Umbilical cord (tissue), 1 donor: ENCODE results near the gene KRABD2.
"Not testable (repeated sequence)": the region's sequence is repeated elsewhere in the genome, so short reads cannot be mapped to it uniquely, and the experiment has no call there.

ENCODE experiments used
- DNase-seq: peaks from one replicate; pipeline ENCODE4 v3.0.0-alpha.2; 2015; ENCODE audit warnings: low spot score

KRABD2 gene

DNA sequence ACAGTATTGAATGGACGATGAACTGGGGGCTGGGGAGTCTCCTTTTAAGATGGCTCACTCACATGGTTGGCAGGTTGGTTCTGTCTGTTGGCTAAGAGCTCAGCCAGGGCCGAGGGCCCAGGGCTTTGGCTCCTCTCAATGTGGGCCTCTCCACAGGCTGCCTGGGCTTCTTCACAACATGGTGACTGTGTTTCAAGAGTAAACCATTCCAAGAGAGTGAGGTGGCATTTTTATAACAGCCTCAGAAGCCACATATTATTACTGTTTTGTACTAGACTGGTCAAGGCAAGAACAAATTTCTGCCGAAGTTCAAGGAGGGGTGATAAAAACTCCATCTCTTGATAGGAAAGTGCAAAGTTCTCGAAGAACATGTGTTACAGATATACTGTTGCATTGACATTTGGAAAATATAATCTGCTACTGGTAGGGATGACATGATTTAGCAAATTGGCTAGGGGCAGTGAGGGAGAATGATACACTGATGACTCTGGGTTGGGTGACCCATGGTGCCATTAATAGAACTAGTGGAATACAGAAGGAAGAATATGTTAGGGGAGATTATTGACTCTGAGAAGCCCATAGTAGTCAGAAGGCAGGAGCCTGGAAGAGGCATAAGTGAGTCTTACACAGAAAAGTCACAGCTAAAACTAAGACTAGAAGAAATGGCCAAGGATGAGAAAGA lies 13.7 kb downstream of the KRABD2 start:
- DNase-seq: no peak

DNA sequence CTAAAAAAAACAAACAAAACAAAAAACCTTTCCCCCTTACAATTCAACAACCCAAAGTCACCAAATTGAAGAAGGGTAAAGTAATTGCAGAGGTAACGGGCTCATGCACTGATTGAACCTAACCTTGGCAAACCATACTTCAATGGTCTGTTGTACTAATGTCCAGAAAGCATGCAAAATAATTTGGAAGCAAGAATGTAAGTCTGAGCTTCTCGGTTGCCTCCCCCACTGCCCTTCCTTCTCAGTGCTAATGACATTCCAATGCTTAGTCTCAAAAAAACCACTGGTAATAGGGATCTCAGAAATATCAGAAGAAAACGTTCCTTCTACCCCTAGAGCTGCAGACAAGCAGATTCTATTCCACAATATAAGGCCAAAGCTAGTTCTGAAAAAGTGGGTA lies 15.8 kb downstream of the KRABD2 start:
- DNase-seq: no peak

DNA sequence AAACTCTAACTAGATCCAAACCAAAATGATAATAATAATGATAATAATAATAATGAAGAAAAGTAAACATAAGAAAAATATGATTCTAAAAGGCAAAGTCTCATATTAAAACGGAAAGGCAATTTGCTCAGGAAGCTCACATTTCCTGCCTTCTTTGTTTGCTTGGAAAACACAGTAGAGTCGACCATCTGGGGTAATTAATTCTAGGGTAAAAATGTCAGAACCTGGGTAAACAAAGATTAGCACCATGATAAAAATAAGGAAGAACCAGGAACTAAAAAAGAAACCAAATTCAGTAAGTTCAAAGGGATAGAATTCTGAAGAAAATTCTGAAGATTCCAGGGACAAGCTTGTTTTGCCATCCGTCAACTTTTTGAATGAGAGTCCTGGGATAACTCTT lies 16.2 kb downstream of the KRABD2 start:
- DNase-seq: no peak

DNA sequence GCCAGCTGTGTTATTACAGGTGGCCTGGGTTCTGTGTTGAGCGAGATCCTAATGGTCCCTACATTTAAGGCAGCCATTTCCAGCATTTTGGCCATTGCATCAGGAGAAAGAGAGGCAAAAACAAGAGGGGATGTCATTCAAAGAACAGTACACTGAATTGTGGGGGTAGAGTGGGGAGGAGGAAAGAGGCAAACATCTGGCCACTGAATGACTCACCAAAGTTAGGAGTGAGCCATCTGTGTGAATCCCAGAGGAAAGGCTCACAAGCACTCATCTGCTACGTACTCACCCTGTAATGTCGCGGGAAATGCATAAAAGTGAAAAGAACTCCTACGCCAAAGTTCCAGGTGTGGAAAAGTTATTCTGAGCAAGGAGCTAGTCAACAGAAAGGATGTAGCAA lies 16.7 kb downstream of the KRABD2 start:
- no peak for DNase-seq

DNA sequence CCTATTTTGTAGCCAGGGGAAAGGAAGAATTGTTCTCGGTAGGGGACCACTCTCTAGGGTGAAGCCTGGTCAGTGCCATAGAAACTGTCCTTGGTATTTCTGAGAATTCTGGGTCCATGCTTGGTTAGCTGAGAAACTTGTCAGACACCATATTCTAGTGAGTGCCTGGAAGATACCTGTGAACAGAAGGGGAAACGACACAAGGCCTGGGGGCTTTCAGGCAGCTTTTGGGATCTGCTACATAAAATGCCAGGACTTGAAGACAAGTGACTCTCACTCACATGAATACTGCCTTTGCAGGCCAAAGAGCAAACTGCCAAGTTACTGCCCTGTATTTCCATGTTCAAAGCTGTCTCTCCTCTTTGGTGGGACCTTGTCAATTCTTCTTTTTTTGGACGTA lies 18.6 kb downstream of the KRABD2 start:
- DNase-seq: no peak

DNA sequence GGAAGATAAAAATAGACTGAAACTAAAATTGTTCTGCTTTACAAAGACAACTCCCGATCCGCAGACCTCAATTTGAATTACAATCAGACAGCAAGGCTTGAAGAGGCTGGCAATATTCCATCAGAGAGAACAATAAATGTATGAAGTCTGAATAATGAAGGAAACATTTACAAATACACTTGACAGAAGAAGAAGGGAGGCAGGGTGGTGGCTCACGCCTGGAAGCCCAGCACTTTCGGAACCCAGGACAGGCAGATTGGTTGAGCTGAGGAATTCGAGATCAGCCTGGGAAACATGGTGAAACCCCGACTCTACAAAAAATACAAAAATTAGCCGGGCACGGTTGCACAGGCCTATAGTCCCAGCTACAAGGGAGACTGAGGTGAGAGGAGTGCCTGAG lies 22.3 kb downstream of the KRABD2 start:
- no peak for DNase-seq

DNA sequence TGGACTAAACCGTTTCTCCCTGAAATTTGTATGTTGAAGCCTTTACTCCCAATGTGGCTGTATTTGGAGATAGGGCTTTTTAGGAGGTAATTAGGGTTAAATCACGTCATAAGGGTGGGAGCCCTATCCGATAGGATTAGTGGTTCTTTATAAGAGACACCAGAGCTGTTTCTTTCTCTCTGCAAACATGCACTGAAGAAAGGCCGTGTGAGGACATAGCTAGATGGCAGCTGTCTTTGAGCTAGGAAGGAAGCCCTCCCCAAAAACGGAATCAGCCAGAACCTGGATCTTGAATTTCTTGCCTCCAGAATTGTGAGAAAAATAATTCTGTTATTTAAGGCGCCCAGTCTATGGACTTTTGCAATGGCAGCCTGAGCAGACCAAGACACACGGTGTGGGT lies 22.8 kb downstream of the KRABD2 start:
- no peak for DNase-seq

DNA sequence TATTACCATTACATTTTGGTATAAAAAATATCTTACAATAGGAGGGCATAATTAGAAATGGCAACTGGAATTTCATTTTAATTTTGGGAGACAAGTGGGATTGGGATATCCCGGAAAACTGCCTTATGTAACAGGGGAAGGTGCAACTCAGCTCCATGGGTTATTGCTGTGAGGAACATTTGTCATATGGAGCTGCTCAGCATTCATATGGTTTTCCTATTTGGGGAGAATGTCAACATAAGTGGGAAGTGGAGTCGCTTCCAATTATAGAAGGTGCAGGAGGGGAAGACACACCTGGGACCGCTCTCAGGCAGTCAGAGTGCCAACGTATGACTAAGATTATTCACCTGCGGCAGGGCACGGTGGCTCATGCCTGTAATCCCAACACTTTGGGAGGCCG lies 26.2 kb downstream of the KRABD2 start:
- DNase-seq: no peak

DNA sequence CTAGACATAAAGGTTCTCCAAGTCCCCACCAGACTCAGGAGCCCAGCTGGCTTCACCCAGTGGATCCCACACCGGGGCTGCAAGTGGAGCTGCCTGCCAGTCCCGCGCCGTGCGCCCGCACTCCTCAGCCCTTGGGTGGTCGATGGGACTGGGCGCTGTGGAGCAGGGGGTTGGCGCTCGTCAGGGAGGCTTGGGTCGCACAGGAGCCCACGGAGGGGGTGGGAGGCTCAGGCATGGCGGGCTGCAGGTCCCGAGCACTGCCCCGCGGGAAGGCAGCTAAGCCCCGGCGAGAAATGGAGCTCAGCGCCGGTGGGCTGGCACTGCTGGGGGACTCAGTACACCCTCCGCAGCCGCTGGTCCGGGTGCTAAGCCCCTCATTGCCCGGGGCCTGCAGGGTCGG lies 29.5 kb downstream of the KRABD2 start:
- not testable (repeated sequence) for DNase-seq

DNA sequence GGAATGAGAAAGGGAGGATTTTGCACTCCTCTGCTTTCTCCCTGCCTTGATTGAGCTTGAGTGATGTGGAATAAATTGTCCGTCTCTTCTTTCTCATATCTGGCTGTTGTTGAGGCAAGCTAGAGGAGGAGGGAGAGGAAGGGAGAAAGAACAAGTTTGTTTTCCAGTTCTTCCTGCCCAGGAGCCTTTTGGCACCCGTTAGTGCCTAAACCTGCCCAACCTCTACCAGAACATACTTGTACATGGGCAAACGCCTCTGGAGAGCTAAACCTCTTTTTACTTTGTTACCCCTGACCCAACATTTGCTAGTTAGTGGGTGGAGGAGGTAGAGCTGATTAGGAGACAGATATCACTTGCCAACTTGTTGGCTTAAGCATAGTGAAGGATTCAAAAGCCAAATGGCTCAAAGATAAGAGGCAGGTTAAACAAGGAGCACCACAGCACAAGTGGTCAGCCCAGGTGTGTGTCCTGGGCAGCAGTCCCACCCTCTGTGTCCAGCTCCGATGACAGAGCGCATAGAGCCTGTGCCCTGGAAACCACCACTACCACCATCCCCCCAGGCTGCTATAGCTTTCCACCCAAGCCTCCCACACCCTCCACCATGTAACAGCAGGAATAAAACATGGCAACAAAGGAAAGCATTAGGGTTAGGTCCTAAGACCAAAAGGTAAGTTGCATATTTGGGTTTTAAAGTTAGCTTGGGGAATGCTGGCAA lies 30.4 kb downstream of the KRABD2 start:
- no peak for DNase-seq

DNA sequence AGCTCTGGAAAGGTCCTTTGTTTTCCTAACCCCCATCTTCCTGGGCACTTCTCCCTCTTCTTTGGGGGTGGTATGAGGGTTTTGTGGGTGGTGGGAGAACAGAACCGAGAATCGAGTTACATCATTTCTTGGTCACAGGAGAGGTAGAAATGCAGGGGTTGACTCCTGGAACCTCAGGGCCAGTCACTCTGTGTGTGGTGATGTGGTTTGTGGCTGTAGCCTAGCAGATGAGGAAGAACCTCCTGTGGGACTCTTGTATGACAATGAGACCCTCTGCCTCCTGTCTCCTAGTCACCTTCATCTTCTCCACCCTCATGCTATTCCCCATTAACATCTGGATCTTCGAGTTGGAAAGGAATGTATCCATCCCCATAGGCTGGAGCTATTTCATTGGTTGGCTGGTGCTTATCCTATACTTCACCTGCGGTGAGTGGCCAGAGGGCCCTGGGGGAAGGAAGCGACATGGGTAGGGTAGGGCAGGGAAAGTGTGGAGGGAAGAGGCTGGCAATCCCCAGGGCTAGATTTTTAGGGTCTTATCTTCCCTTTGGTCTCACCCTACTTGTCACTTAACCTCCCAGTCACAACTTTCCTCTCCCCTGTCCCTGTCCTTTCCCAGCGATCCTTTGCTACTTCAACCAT lies 31.3 kb downstream of the KRABD2 start:
- DNase-seq: no peak

DNA sequence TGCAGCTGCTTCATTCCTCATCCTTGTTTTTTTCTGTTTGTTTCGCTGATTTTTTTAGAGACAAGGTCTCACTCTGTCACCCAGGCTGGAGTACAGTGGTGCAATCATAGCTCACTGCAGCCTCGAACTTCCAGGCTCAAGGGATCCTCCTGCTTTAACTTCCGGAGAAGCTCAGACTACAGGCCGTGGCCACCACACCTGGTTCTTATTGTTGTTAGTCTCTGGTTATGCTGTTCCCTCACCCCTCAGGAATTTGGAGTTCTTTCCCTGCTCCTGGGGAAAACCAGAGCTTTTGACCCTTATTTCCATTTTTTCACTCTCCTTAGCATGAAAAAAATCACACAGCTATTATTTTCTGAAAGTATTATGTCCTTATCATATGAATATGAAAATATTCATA lies 35.0 kb downstream of the KRABD2 start:
- no peak for DNase-seq

DNA sequence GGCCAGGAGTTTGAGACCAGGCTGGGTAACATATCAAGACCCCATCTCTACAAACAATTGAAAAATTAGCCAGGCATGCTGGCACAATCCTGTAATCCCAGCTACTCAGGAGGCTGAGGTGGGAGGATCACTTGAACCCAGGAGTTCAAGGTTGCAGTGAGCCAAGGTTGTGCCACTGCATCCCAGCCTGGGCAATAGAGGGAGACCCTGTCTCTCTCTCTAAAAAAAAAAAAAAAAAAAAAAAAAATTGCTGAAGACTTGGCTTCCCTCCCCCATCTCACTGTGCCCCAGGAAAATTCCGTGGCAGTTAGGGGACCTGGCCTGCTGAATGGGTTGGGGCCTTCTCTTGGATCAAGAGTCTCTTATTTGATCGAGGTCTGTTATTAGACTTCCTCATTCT lies 37.0 kb downstream of the KRABD2 start, which contains the start of gene ODF4:
Gene ODF4, plus strand, starts transcription at position 301 of the 400 bp plus-strand sequence. CDS start 212 bp downstream, outside the sequence.
- DNase-seq: no peak

DNA sequence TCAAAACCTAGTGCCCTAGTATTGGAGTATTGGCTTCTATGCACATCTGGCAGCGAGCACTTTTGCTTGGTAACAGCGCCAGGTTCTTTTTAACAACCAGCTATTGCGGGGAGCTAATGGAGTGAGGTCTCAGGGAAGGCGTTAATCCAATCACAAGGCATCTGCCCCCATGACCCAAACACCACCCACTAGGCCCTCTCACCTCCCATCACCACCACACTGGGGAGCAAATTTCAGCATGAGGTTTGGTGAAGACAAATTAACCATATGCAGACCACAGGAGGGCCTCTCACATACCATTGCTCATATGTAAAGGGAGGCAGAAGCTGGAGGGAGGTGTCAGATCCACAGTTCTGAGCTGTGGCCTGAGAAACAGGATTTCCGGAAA lies 37.8 kb downstream of the KRABD2 start:
- no peak for DNase-seq

DNA sequence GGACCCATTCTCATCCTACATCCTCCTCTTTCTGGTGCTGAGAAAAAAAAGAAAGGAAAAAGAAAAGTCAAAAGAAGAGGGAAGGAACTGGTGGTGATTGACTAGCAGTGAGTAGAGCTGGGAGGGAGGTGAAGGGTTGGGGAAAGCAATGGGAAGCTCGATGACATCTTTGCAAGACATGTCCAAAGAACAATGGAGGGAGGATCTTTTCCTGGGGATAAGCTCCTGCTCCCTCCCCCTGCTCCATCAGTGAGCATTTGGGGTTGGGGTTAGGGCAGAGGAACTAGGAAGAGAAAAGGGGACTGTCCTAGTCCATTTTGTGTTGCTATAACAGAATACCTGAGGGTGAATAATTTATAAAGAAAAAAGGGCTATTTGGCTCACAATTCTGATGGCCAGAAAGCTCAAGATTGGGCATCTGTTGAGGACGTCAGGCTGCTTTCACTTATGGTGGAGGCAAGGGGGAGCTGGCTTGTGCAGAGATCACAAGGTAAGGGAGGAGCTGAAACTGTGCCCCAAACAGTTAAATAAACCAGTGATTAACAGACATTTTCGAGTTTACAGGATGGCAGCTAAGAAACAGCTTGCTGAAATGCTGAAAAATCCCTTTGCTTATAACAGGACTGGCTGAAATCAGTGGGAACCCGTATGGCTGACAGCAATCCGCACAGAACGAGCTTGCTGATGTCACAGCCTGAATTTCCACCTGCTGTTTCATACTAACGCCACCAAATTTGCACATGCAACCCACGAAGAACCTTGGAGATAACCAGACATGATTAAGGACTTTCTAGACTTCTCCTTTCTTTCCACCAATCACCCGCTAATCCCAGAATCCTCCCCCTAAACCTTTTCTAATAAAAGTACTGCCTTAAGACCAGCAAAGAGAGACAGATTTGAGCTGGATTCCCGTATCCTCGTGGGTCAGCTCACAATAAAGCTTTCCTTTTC lies 38.4 kb downstream of the KRABD2 start:
- DNase-seq: no peak

DNA sequence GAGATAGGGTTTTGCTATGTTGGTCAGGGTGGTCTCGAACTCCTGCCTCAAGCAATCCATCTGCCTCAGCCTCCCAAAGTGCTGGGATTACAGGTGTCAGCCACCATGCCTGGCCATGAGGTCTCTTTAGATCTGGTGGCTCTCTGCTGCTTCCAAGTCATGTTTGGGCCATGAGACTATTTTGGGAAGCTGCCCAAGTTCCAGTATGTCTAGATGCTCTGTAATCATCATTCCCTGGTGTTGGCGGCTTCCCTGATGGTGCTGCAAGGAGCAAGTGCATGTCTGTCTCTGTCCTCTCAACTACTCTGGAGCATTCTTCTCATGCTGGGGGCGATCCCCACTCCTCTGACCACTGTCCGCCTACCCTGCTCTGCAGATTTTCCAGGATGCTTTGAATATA lies 43.2 kb downstream of the KRABD2 start:
- DNase-seq: no peak

DNA sequence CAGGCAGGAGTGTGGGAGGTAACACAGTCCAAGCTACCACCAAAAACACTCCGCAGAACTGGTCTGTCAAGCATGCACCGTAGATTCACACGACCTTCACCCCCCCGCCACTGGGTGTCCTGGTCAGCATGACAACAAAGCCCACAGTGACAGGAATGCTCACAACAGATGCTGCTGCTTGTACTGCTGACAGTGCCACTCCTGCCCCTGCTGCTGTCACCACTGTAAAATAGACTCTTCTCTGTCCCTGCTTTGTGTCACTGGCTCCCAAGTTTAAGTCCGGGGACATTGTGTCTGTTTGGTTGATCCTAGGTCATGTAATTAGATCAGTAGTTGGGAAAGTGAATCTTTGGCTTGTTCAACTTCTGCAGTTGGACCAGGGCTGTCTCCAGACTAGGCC lies 43.8 kb downstream of the KRABD2 start:
- DNase-seq: no peak

DNA sequence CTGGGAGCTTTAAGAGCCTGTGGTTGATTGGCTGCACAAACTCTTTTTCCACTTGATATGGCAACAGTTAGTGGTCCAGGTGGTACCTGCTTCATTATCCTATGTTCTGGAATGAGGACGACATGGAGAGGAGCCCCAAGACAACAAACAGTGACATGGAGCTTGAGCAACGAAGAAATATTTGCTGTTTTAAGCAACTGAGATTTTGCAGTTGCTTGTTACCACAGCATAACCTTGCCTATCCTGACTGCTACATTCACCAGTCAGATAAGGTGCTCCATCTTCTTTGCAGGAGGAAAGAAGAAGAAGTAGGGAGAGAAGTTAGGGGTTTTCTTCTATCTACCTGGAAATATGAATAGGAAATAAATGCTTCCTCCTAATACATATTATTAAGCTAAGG lies 44.4 kb downstream of the KRABD2 start:
- no peak for DNase-seq

DNA sequence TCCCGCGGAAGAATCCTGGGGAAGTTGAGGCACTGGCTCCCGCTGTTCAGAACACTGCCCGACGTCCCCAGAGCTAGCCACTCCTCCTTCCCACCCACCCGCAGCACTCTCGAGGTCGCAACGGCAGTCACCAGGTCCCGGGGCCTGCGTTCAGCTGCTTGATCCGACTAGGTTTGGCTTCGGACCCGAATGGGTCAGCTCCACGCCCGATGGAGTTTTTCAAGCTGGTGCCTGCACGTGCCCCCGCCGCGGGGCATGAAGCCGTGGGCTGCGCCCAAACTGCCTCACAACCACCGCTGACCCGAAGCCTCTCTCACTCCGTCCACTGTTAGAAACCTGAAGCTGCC lies 49.2 kb downstream of the KRABD2 start:
- DNase-seq: no peak
